CD4-positive, alpha-beta T cell treated with Interleukin-10 for 1 hour (primary cell): Measurements from ENCODE around the gene GLI3.

Experiments used
- DNase-seq: peaks from one replicate; pipeline ENCODE4 v3.0.0-alpha.2; 2020

The GLI3 gene

DNA sequence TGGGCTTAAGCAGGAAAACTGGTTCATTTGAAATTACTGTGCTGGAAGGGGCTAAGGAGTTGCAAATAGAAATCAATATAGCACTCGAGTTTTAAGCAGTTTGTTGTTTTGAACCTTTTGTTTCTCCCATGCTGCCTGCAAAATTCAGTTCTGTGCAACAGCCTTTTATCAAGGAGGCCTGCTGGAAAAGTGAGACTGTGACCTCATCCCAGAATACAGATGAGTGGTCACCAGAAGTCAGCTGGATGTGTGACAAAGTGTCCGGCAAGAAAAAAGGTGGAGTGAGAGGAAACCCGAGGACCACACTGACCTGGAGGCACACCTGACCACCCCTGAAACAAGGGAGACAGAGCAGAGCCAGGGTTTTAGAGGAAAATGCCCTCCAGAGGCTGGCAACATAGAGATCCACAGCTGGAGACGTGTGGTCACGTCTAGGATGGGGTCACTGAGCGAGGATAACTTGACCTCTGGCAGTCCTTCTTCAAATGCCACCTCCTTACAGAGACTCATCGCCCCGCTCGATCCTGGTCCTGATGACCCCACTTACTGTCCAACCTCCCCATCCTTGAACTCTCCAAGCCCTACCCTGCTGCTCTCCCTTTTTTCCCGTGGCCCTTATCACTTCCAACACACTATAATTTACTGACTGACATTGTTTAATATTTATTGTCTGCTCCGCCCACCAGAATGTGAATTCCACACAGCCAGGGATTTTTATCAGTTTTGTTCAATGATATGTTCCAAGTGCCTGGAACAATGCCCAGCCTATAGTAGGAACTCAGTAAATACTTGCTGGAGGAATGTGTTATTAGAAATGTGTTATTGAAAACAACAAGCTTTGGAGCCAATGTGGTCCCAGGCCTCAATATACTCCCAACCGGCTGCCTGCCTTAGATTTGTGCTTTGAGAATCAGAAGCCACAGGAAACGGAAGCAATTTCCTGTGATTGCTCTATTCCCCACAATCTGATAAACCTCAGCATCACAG, 243.8 kb downstream of the GLI3 start:
- no peak for DNase-seq

GRCh38 chr7:41984888-41985287, 252.1 kb downstream of the GLI3 start:
- DNase-seq = no peak

GRCh38 chr7:41981046-41982040, 255.7 kb downstream of the GLI3 start:
- DNase-seq = no peak

DNA sequence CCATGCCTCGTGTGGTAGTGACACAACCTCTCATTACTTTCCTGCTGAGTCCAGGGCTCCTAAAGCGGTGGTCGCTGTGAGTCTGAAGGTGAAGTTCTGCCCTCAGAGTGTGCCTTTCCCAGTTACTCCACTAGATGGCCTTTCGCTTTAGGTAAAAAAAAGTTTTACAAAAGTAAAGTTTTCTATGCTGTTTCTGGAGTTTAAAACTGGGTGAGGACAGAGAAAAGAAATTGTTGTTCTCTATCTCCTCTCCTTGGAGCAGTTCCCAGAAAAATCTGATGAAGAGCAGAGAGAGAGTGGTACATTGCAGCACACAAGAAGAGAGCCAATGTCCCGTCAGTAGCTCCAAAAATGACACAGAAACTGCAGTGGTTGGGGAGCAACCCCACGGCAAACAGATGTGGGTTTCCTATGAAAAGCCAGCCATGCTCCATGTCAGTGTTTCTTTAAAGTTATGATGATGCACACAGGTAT, 257.1 kb downstream of the GLI3 start:
- DNase-seq = no peak

- no peak for DNase-seq
These were observed 258.2 kb downstream of the GLI3 start for GRCh38 chr7:41978858-41979257.

- no peak for DNase-seq
These were observed 259.3 kb downstream of the GLI3 start for GRCh38 chr7:41977661-41978060.

GRCh38 chr7:41977151-41977651, 259.8 kb downstream of the GLI3 start:
- no peak for DNase-seq

DNA sequence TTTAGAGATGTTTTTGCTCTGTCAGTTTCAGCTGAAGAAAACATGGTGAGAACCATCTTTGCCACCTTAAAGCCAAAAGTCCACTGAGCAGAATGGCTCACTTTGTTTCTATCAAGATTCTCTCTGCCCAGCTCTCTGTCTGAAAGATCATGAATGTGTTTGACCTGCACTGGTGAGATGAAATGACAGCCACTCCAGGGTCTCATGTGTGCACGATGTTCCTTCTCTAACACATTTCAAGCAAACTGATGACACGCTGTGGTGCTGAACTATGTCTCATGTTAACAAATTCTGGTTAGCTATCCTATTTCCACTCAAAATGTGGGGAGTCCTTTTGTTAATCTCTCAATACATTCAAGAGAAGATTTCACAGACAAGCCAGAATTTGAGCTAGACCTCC, 260.6 kb downstream of the GLI3 start:
- DNase-seq = no peak

- DNase-seq = no peak
These were observed 261.2 kb downstream of the GLI3 start for GRCh38 chr7:41975849-41976248.

- DNase-seq = no peak
These were observed 262.0 kb downstream of the GLI3 start for GRCh38 chr7:41974870-41975557.

- no peak for DNase-seq
These were observed 263.7 kb downstream of the GLI3 start for GRCh38 chr7:41973202-41973730.

DNA sequence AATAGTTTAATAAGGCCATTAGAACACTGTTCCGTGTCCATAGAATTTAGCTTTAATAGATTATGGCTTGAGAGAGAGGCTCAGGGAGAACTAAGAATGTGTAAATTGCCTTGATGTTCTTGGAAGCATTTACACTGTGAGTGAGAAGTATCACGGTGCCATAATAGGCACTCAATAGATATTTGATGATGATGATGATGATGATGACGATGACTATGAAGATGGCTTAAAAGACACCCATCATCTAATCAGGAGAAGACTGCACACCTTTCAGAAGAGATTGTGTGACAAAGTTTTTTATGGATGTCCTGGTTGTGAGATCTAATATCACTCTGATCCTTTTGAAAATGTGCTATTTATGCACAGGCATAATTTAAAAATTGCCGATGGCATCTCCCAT, 264.2 kb downstream of the GLI3 start:
- DNase-seq = no peak

- no peak for DNase-seq
These were observed 264.7 kb downstream of the GLI3 start for GRCh38 chr7:41972270-41972669.

DNA sequence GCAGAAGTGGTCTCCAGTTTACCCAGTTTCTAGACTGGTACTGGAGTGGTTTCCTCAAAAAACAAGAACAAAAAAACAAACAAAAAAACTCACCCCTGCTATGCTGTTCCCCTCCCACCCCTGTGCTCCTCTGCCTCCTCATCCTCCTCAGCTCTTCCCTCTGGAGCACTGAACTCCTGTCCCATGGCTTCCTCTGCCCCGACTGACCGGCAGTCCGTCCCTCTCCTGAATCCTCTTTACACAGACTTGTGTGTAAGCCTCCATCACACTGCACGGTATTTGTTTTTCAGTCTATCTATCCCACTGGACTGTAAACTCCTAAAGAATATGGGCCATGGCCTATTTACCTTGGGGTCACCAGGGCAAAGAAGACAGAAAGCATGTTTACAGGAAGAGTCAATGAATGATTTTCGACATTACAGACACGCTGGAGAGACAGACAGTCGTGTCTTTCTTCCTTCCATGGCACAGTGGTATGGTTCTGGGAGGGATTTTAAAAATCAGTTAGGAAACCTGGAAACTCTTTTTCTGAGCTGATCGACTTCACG, 265.3 kb downstream of the GLI3 start:
- no peak for DNase-seq

DNA sequence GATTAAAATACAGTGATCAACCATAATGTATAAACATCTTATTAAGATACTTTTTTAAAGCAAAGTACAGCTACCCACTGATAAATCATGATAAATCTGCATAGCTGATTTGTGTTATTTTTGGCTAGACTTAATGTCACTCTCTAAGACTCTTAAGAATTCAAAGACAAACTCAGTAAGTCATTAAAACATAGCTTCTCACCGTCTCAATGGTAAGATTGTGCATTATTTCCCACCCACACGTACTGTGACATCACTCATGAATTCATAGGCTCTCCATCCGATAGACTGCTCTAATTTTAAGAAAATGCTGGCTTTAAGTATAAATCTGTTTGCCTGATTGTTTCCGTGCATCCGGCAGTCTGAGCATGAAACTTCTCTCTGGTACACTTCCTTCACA, 266.1 kb downstream of the GLI3 start:
- no peak for DNase-seq

- DNase-seq = no peak
These were observed 267.4 kb downstream of the GLI3 start for GRCh38 chr7:41969561-41970105.

DNA sequence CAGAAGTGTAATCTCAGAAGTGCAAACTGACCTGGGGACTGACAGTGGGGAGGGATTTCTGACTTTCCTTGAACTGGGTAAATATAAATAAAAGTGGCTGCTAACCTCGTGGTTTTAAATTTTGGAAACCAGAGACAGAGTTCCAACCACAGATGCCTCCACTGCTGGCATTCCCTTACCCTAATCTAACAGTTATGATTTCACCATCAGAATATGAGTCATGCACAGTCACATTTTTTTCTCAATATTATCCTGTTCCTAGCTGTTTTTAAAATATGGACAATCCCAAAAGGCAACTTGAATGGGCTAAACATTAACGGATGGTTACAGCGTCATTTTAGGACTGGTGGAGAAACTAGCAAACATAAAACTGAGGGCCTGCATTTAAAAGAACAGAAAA, 269.9 kb downstream of the GLI3 start:
- DNase-seq = no peak

DNA sequence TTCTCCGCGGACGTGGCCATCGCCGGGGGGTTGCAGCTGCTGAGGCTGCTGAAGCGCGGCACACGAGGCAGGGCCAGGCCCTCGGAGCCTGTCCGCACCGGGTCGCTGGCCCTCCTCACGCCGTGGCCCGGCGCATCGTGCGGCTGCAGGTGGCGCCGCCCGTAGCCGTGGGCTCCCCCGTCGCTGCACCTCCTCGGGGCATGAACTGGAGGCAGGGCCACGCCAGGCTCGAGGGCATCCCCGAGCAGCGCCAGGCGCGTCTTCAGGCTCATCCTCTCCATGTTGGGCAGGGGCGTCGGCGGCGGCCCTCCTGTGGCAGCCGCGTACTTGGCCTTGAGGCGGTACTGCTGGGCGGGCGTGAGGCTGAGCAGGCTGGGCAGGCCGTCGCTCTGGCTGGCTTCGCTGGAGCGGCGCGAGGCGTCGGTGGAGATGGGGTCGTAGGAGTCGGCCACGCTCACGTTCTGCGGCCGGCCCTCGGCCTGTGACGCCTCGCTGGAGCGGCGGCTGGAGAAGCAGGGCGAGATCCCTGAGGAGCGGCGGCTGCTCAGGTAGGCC, 271.0 kb downstream of the GLI3 start:
- DNase-seq = no peak

- DNase-seq = no peak
These were observed 271.9 kb downstream of the GLI3 start for GRCh38 chr7:41964849-41965745.

GRCh38 chr7:41964183-41964753, 272.7 kb downstream of the GLI3 start:
- DNase-seq = no peak
